ENCODE results near the gene KBTBD6. TPM values are rescaled to one million over a fixed set of nuclear protein-coding genes. Genes with fewer than 3 reads are reported as not detected.

The KBTBD6 gene
- total RNA-seq, 1 experiment from 2014 or later: 9.2 TPM

DNA sequence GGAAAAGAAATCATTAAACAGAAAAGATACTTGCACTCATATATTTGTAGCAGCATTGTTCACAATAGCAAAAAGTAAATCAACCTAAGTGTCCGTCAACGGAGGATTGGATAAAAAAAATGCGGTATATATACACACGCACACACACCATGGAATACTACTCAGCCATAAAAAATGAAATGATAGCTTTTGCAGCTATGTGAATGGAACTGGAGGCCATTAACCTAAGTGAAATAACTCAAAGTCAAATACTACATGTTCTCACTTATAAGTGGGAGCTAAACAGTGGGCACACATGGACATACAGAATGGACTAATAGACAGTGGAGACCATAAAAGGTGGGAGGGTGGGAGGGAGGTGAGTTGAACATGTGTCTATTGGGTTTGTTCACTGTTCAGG, 52.9 kb downstream of the KBTBD6 start:
- Mint-ChIP-seq H3K4me1 (no peaks in the 10 kb centered on the region), H3K27me3 (ENCODE audit: low read depth) (no peaks in the 10 kb centered on the region), H3K4me3 (no peak overlapping the region), H3K9me3 (peaks cover 17% of the 10 kb centered on the region), H3K27ac (no peak overlapping the region), H3K36me3 (peaks cover 56% of the 10 kb centered on the region)
- CTCF ChIA-PET: no interaction called here
- no peak for TF ChIP-seq ELF4 (CRISPR knock-in tag; IDR thresholded peaks at IDR 0.05; ENCODE audit: low read depth)
- no peak for TF ChIP-seq MXD4 (CRISPR knock-in tag; IDR thresholded peaks at IDR 0.05; ENCODE audit: borderline replicate concordance)
- no peak for TF ChIP-seq TCF7 (CRISPR knock-in tag; IDR thresholded peaks at IDR 0.05; ENCODE audit: low read depth)
- no peak for TF ChIP-seq SP1 (CRISPR knock-in tag; conservative IDR thresholded peaks at IDR 0.05)
- no peak for TF ChIP-seq FOXJ3 (CRISPR knock-in tag; IDR thresholded peaks at IDR 0.05; ENCODE audit: borderline replicate concordance)
- TF ChIP-seq ATF1 (CRISPR knock-in tag; IDR thresholded peaks at IDR 0.05): no peak
- TF ChIP-seq ZNF423 (CRISPR knock-in tag; IDR thresholded peaks at IDR 0.05): no peak
- TF ChIP-seq KAT7 (CRISPR knock-in tag; IDR thresholded peaks at IDR 0.05; ENCODE audit: borderline replicate concordance): no peak
- TF ChIP-seq, protein P1, sequence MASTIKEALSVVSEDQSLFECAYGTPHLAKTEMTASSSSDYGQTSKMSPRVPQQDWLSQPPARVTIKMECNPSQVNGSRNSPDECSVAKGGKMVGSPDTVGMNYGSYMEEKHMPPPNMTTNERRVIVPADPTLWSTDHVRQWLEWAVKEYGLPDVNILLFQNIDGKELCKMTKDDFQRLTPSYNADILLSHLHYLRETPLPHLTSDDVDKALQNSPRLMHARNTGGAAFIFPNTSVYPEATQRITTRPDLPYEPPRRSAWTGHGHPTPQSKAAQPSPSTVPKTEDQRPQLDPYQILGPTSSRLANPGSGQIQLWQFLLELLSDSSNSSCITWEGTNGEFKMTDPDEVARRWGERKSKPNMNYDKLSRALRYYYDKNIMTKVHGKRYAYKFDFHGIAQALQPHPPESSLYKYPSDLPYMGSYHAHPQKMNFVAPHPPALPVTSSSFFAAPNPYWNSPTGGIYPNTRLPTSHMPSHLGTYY (CRISPR knock-in tag; IDR thresholded peaks at IDR 0.05): no peak
- TF ChIP-seq, protein P2, sequence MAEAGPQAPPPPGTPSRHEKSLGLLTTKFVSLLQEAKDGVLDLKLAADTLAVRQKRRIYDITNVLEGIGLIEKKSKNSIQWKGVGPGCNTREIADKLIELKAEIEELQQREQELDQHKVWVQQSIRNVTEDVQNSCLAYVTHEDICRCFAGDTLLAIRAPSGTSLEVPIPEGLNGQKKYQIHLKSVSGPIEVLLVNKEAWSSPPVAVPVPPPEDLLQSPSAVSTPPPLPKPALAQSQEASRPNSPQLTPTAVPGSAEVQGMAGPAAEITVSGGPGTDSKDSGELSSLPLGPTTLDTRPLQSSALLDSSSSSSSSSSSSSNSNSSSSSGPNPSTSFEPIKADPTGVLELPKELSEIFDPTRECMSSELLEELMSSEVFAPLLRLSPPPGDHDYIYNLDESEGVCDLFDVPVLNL (CRISPR knock-in tag; IDR thresholded peaks at IDR 0.05; ENCODE audit: borderline replicate concordance, low read depth): no peak
- DNase-seq (ENCODE audit: low spot score): no peak
- ATAC-seq: no peak
- POLR2A ChIA-PET: no interaction called here

Small RNAs within 50 kb of the gene (microRNA-seq; reads per million reads assigned to microRNA genes)
- not detected for gene MIR3168 (ENCODE audit: borderline number of aligned reads)

Other genes with a start within 250 kb of the KBTBD6 start
- gene ELF1, start 113.5 kb downstream of the KBTBD6 start, total RNA-seq (2021): 17.4 to 19.3 TPM (median 18.7 TPM) in 3 replicates
- 9.6 to 10.5 TPM (median 10.2 TPM) in 3 replicates for gene WBP4, start 71.3 kb downstream of the KBTBD6 start, total RNA-seq (2021)
- 15.7 to 18.9 TPM (median 18.6 TPM) in 3 replicates for gene KBTBD7, start 61.8 kb upstream of the KBTBD6 start, total RNA-seq (2021)
- 12.9 to 16.2 TPM (median 14.9 TPM) in 3 replicates for gene MTRF1, start 130.8 kb upstream of the KBTBD6 start, total RNA-seq (2021)
- 30.5 to 32.5 TPM (median 32.4 TPM) in 3 replicates for gene NAA16, start 178.5 kb upstream of the KBTBD6 start, total RNA-seq (2021)

All from WTC11 (cell line).